GM12891 (cell line): ENCODE measurements around the gene NUCKS1.

ENCODE experiments used
- PAX5 ChIP-seq: IDR thresholded peaks from 2 replicates; pipeline ENCODE4 v1.6.1; 2011; ENCODE audit warnings: low read length, moderate library complexity, mild to moderate bottlenecking; ENCODE audit not compliant: insufficient read depth, severe bottlenecking
- POLR2A ChIP-seq: IDR thresholded peaks from 2 replicates; pipeline ENCODE4 v1.6.1; 2011; ENCODE audit warnings: low read depth, low read length, control low read depth
- POLR2AphosphoS5 ChIP-seq: IDR thresholded peaks from 2 replicates; pipeline ENCODE4 v1.6.1; 2011; ENCODE audit warnings: low read depth, low read length, control low read depth
- TAF1 ChIP-seq: IDR thresholded peaks from 2 replicates; pipeline ENCODE4 v1.6.1; 2011; ENCODE audit warnings: low read depth, low read length, control low read depth

- TF ChIP-seq PAX5, result no peak
- TF ChIP-seq POLR2A, result no peak
- TF ChIP-seq POLR2AphosphoS5, result no peak
- no peak for TF ChIP-seq TAF1
These were observed 45.1 kb downstream of the NUCKS1 start for GRCh38 chr1:205704903-205705302.
